SKM-1 (cell line): ENCODE results near the gene CDK5RAP3.
"Not testable (repeated sequence)": the region's sequence is repeated elsewhere in the genome, so short reads cannot be mapped to it uniquely, and the experiment has no call there.

ENCODE experiments used
- DNase-seq: peaks from one replicate; lab custom pipeline; 2025; ENCODE audit not compliant: unreplicated experiment; lab: John Stamatoyannopoulos, UW

The CDK5RAP3 gene

DNA sequence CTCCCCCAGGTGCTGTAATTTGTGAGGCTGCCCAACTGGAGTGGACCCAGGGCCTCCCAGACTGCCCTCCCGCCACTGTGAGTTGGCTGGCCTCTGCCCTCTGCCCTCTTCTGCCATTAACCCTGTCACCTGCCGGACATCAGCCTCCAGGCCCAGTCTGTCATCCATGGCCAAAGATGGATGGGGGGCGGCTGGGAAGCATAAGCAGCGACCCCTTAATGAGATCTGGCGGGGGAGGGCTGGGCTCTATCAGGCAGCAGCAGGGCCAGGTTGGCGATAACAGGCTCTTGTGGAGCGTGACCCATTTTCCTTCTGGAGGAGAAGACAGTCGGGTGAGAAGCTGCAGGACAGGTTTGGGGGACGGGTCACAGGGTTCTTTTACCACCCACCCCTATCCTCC lies 25.3 kb downstream of the CDK5RAP3 start:
- no peak for DNase-seq

DNA sequence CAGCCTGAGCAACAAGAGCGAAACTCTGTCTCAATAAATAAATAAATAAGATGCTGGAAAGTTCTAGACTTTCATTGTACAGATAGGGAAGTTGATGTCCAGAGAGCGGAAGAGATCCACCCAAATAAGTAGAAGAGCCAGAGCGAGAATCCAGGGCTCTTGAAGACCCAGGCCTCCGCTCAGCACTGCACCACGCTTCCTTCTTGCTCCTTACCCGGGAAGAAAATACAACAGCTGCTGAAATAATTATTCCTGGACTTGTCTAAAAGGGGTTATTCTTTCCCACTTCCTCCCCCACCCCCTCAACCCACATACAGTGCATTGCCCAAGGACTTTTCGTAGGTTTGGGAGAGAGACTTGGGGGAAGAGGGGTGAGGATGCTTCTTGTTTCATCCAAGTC lies 26.7 kb downstream of the CDK5RAP3 start:
- no peak for DNase-seq

DNA sequence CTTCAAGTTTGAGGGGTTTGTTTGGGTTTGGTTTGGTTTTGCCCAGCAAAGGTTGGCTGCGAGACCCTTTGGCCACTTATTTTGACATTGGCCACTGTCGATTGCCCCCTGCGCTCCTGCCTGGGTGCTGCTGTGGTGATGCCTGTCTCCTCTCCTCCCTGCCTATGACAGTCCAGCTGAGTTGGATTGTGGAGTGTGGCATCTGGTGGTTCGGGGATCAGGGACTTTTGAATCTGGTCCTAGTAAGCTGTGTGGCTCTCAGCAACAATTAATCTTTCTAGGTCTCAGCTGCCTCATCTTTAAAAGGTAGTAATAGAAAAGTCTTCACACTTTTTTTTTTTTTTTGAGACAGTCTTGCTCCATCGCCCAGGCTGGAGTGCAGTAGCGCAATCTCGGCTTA lies 27.1 kb downstream of the CDK5RAP3 start:
- no peak for DNase-seq

DNA sequence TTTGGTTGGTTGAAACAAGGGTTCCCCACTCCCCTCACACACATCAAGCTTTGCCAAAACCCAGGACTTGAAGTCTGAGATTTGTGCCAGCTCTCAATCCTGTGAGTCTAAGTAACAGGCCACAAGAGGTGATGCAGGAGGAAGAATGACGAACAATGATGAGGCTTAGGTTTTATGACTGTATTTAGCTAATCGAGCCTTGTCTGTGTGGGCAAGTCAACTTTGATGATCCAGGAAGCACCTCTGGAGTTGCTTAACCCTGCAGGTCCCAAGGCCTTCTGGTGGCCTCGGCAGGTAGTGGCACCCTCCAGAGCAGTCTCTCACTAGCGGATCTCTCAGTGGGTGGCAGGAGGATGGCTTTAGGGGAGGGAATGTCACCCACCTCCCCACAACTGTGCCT lies 28.7 kb downstream of the CDK5RAP3 start:
- DNase-seq = no peak

DNA sequence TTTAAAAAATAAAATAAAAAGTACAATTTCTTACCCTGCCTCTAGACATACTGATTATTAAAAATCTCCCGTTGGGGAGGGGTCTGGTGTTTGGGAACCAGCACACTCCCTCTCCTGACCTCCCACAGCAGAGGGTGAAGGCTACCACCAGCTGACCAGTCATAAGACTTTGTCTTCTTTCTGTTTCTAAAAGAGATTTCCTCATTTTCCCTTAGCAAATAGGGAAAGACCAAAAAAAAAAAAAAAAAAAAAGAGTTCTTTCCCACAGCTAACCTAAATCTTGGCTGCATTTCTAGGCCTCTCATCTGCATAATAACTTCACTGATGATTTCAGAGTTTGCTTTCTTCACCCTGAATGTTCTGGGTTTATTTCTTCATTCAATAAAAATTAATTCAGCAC lies 30.3 kb downstream of the CDK5RAP3 start:
- no peak for DNase-seq

DNA sequence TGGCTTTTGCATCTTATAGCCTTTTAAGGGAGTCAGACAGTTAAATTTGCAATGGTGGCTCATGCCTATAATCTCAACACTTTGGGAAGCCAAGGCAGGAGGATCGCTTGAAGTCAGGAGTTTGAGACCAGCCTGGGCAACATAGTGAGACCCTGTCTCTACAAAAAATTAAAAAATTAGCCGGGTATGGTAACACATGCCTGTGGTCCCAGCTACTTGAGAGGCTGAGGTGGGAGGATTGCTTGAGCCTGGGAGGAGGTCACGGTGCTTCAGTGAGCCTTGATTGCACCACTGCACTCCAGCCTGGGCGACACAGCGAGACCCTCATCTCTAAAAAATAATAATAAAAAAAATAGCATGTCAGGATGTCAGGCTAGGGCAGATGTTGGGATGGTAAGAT lies 30.7 kb downstream of the CDK5RAP3 start:
- DNase-seq = not testable (repeated sequence)

DNA sequence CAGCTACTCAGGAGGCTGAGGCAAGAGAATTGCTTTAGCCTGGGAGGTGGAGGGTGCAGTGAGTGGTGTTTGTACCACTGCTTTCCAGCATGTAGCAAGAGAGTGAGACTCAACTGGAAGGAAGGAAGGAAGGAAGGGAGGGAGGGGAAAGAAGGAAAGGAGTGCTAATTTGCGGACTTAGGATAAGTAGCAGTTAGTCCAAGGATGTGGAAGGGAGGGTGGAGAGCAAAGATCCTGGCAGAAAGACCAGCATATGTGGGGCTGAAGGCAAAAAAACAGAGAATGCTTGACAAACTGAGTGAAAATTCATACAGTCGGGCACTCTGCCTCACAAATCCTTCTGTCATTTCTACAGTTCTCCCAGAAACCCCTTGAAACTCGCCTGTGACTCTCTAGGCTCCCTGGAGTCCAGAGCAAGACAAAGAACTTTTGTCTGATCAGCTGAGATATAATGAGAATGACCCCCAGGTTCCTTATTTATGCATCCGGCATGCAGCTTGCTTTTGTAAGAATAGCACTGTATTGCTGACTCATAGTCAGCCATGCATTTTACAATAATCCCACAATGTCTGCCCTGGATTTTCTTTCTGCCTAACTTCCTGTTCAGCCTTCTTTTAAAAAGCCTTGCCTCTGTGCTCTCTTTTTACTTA lies 31.5 kb downstream of the CDK5RAP3 start:
- peak; percentile 80 for DNase-seq

DNA sequence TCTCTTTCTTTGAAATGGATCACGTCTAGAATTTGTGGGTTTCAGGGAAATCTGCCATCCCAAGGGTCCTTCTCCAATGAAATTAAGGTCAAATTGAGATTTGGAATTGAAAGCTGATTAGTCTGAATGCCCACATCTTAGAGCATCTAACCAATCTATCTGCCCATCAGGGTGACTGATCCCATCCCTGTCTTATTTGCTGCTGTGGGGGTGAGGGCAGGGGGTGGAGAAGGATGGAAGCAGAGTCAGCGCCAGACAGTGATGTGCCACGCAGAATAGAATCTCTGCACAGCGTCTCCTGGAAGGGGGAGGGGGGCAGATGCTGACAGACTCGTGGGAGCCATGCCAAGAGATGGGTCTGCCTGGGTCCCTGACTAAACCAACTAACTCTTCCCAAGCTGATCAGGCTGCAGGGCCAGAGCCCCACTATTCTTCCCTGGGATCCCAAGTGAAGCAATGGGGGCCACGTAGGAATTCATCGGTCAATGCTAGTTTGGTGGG lies 32.1 kb downstream of the CDK5RAP3 start:
- no peak for DNase-seq

DNA sequence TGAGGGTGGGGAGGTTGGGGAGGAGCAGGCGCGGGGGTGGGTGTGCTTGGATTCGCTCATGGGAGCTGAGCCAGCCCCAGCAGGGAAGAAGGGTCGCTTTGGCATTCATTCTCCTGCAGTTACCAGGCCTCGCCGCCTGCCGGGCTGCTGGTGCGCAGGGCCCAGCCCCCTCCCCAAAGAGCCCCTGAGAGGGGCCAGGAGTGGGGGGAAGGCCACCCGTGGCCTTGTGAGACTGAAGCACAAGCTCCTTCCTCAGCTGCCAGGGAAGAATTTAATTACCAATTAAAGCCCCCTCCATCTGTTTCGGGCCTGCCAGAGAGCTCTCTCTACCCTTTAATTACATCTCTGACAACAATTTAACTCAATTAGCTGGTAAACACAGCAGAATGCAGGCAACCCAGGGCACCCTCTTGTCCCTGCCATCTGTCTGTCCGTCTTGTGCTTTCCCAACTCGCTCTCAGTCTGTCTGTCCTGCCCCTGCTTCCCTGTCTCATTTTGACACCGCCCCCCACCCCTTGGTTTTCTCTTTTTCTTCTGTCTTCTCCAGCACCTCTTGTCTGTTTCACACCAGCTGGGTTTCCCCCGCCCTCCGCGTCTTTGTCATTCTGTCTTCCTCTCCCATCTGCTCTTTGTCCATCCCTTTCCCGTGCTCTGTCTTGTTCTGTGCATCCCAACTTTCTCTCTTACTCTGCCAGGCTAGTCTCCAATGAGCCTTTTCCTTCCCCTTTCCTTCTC lies 32.7 kb downstream of the CDK5RAP3 start:
- DNase-seq = no peak

DNA sequence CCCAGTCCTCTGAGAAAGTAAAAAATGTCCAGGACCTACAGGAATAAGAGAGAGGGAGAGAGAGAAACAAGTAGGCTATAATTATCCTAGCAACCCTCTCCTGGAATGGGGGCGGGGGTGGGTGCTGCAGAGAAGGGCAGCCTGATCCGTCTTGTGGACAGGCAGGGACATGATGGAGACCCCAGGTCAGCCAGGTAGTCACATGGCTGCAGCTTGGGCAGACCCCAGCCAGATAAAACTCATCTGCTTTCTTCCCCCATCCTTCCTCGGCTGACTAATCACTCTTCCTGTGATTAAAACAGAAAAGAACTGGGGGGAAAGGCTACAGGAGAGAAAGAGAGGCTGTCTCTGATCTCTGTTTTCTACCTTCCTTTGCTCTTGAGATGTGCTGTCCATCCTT lies 34.1 kb downstream of the CDK5RAP3 start:
- no peak for DNase-seq

DNA sequence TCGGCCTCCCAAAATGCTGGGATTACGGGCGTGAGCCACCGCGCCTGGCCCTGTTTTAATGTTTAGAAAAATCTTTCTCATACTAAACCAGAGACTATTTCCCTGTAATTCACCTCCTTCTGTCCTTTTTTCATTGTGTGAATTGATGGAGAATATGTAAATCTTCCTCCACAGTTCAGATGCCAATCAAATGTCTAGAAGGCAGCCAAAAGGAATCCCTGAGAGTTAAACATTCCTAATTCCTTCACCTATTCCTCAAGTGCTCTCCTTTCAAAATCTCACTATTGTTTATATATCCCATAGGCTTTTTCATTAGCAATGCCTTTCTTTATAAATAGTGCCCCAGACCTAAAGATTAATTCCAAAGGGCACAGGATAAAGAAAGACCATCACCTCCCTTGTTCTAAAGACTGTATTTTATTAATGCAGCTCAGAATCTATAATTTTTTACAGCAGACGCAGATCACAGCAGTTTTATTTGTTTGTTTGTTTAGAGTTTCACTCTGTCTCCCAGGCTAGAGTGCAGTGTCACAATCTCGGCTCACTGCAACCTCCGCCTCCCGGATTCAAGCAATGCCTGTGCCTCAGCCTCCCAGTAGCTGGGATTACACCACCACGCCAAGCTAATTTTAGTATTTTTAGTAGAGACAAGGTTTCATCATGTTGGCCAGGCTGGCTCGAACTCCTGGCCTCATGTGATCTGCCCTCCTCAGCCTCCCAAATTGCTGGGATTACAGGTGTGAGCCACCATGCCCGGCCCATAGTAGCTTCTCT lies 36.2 kb downstream of the CDK5RAP3 start:
- no peak for DNase-seq

DNA sequence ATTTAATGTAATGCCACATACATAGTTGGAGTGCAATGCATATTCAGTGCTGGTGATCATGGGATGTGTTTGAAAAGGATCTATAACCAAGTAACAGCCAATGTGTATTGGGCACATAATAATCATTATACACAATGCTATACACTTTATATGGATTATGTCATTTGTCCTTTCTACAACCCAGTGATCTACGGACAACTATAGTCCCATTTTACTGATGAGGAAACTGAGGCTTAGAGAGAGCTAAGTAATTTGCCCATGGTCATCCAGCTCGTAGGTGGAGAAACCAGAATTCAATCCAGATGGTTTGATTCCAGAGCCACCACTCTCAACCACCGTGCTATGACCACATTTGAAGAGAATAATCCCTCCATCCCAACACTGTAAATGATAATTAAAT lies 39.3 kb downstream of the CDK5RAP3 start:
- no peak for DNase-seq

DNA sequence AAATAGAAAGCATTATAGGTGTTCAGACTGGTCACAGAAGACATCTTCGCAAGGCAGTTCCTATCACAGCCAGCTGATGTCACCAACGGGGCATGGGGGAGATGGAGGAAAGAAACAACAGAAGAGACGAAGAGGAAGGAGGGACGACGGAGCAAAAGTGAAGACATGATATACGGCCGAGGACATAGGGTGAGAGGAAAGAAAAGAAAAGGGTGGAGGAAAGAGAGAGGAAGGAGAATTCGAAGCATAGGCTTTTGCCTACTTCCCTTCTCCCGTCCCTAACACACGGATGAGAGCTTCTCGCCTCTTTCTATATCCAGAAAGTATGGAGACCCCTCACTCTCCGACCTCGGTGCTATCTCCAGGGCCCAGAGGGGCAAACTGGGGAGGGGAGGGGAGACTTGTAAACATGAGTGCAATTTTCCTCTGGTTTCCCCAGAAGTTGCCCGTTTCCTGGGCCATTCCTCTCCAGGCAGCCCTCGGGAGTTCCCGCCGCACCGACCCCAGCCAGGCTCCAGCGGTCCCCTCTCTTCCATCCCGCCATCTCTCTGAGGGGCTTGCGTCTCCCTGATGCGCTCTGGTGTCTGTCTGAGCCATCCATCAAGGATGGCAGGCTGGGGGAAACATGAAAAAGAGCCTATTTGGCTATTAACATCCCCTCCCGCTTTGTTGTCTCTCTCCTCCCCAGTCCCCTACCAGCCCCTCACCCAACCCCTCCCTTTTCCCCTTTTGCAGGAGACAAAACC lies 40.7 kb downstream of the CDK5RAP3 start:
- no peak for DNase-seq

DNA sequence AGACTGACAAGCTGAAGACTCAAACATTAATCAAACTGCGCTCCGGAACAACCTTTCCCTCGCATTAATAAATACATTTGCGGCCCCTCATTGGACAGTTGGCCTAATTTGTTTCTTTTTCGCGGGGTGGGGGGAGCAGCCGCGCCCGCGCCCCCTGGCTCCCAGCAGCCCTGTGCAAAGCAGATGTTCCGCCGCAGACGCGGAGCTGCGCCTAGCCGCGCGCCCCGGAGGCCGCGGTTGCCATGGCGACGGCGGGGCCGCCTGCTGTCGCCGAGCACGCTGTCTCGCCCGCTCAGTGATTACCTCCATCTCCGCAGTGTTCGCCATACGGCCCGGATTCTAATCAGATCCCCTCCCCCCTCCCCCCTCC lies 41.2 kb downstream of the CDK5RAP3 start:
- DNase-seq = no peak

DNA sequence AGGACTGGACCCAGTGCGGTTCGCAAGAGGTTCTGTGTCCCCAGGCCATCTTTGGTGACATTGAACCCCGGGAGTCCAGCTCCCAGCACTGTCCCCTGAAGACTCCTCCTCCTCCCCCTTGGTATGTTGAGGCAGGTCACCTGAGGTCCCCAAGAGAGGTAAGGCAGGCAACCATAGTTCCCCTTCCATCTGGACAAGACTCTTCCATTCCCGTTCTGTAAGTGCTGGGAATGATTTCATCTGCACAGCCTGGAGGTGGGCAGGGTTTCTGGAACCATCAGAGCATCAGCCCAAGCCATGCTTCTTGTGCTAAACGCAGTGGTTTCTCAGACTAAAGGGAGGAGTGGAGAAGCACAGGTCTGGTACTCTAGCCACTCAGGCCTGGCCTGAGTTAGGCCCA lies 41.7 kb downstream of the CDK5RAP3 start:
- no peak for DNase-seq

DNA sequence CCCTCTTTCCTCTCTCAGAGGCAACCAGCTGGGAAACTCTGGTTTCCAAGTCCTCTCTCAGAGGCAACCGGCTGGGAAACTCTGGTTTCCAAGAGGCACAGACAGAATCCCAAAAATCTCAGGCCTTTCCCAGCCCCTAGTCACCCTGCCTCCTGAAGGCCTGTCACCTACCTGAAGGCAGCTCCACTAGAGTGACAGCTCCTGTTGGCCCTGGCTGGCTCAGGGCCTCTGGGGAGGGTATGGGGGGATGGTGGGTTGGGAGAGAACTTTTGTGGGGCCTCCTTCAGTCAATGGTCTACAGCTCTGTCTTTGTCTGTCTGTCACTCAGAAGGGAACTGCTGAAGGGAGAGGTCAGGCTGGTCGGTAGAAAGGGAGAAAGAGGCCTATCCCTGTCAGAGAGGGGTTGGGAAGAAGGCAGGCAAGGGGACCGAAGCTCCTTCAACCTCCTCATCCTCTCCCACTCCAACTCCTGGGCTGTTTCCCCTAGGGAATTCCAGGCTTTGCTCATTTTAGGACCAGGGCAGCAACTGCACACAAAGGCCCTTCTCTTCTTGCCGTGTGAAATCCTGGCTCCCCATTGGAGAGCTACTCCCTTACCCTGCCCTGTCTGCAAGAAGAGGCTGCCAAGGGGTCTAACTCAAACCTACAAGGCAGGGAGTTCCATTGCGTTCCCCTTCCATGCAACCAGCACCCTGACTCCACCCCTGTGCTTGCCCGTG lies 43.1 kb downstream of the CDK5RAP3 start:
- no peak for DNase-seq

DNA sequence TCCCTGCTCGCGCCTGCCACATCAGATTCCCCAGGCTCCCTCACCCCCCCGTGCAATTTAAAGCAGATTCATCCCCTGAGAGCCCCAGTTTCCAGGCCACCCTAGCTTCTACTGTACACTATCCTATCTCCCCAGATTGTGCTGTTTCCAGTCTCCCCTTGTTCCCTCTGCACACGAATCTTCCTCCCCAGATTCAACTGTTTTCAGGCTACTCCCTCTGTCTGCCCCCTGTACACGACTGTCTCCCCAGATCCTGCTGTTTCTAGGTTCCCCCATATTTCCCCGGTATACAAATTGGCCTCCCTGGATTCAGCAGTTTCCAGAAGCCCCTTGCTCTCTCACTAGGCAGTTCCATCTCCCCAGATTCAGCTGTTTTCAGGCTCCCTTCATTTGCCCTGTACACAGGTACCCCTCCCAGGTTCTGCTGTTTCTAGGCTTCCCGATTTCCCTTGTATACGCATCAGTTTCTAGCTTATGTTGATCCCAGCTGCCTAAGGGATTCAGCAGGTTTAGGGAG lies 43.7 kb downstream of the CDK5RAP3 start:
- DNase-seq = no peak

DNA sequence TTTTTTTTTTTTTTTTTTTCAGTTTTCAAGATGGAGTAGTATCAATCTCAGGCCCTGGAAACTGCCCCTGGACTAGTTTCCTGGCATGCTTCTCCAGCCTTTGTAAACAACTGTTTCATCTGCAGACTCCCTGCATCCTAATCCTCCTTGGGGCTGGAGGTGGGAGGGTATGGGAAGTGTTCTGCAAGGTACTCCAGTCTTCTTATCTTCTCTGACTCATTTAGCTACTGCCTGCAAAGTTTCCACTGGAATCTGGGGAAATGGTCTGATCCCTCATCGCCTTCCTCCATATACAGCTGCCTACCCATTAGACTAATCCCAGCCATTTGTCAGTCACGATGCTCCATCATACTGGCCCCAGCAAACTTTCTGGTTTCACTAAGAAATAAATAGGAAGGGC lies 45.2 kb downstream of the CDK5RAP3 start:
- DNase-seq = no peak

DNA sequence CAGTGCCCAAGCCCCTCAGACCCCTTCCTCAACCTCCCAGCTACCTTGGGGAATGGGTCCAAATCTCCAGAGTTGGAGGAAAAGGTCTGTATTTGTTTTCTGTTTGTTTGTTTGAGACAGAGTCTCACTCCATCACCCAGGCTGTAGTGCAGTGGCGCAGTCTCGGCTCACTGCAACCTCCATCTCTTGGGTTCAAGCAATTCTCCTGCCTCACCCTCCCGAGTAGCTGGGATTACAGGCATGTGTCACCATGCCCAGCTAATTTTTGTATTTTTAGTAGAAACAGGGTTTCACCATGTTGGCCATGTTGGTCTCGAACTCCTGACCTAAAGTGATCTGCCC lies 46.9 kb downstream of the CDK5RAP3 start:
- DNase-seq = not testable (repeated sequence)

DNA sequence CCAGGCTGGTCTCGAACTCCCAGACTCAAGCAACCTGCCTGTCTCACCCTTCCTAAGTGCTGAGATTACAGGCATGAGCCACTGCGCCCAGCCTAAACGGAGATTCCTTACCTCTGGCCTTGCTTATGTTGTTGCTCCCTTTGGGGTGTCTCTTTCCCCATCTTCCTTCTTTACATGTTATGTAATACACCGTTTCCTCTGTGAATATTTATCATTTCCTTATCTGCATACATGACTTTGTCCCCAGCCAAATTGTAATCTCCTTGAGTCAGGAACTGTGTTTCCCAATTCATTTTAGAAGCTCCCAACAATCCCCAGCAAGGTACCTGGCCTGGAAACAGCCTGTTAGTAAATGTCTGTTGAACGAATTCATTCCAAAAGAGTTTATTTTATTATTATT lies 51.0 kb downstream of the CDK5RAP3 start:
- no peak for DNase-seq

DNA sequence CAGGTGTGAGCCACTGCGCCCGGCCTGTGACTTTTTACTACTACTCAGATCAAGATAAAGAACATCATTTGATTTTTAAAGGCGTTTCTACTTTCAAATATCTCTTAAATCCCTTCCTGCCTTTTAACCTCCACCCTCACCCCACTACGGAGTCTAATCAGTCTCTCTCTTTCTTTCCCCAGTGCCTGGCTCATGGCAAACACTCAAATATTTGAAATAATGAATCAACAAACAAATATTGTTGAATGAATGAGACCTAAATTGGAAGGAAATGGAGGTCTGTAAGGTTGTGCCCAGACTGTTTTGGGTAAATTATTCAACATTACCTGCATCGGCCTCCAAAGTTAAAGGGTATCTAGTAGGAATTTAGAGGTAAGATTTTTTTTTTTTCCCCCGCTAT lies 52.0 kb downstream of the CDK5RAP3 start:
- DNase-seq = no peak
